GM21526 (cell line): ENCODE data around the gene CHRM2.

Source experiments
- ATAC-seq: cut with Tn5 transposase; IDR thresholded peaks from one replicate; pipeline ENCODE4 v1.9.1; 2021; ENCODE audit warnings: moderate library complexity; ENCODE audit not compliant: unreplicated experiment, low FRiP score

Gene CHRM2

DNA sequence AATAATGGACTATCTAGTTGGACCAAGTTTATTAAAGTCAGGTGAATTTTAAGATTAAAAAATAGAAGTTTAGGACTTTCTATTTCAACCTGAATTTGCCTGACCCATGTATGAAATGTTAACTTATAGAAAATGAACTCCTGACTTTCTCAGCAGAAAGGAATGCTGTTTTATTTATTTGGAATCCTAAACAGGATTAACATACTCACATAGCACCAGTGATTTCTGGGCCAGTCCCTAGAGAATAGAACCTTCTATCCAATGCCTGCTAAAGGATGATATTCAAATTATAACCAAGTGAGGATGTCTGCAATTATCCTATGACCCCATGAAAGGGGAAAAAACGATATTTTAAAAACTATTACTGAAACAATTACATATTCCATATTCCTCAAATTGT, 148.8 kb downstream of the CHRM2 start:
- ATAC-seq, result no peak

- ATAC-seq, result no peak
Observed at GRCh38 chr7:137018468-137018867, 150.0 kb downstream of the CHRM2 start.

DNA sequence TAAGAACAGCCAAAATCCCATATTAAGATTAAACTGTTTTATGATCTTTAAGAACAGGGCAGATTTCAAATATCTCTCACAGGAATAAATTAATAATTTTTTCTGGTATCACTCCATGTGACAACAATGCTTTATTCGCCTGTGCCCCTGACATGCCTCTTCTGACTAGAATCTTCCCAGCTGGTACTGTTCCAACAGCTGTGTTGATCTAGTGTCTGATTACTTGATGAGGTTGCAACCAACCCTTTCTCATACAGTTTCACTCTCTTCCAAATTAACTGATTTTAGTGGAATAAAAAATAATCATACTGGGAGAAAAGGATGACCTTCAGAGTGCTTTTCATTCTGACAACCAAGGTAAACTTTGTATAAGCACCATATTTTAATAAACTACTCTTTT, 151.9 kb downstream of the CHRM2 start:
- no peak for ATAC-seq

- ATAC-seq, result no peak
Observed at GRCh38 chr7:137025469-137026175, 157.2 kb downstream of the CHRM2 start.

DNA sequence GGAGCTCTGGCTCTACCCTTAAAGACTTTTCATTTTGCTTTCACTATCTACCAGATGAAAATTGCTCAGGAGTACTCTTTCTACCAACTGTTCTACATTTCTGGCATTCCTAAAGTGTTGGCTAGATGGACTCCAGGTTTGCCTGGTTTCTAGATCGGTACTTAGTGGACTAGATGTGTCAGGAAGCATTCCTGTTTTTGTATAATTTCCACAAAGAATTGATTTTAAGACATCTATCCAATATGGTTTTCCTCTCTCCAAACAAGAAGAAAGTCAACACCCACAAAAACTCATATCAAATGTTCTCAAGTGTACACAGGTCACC, 157.7 kb downstream of the CHRM2 start:
- ATAC-seq, result no peak

GRCh38 chr7:137032436-137032835, 164.0 kb downstream of the CHRM2 start:
- no peak for ATAC-seq

- ATAC-seq, result no peak
Observed at GRCh38 chr7:137036768-137037167, 168.3 kb downstream of the CHRM2 start.

- ATAC-seq, result no peak
Observed at GRCh38 chr7:137038706-137039105, 170.3 kb downstream of the CHRM2 start.

DNA sequence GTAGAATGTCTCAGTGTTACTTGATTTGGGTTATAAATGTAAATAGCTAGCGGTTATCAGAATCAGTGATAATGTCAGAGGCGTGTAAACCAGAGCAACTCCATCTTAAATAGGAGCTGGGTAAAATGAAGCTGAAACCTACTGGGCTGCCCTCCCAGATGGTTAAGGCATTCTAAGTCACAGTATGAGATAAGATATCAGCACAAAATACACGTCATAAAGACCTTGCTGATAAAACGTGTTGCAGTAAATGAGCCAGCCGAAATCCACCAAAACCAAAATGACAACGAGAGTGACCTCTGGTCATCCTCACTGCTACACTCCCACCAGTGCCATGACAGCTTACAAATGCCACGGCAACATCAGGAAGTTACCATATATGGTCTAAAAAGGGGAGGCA, 172.3 kb downstream of the CHRM2 start:
- no peak for ATAC-seq

GRCh38 chr7:137045573-137045972, 177.1 kb downstream of the CHRM2 start:
- no peak for ATAC-seq

- no peak for ATAC-seq
Observed at GRCh38 chr7:137069249-137069963, 201.0 kb downstream of the CHRM2 start.
